Measurements from ENCODE around the gene LIMD2. TPM values are rescaled to one million over a fixed set of nuclear protein-coding genes. Genes with fewer than 3 reads are reported as not detected.
"Not testable (repeated sequence)": the region's sequence is repeated elsewhere in the genome, so short reads cannot be mapped to it uniquely, and the experiment has no call there.

The LIMD2 gene
- 10 to 100 TPM in 3 of 4 donors, 1 to 10 TPM in 1; 2.0 to 14.7 (median 12.5) TPM for polyA plus RNA-seq
- long read RNA-seq, donor 1: 0 reads
- long read RNA-seq, donor 2, partial matches to known transcripts: 5 of 10 reads
- long read RNA-seq, donor 2, other reads (novel, unspliced or antisense): 0 of 10 reads
- long read RNA-seq, donor 3, partial matches to known transcripts: 0 of 8 reads
- long read RNA-seq, donor 3, other reads (novel, unspliced or antisense): 0 of 8 reads
- long read RNA-seq, donor 4, partial matches to known transcripts: 0 of 1 reads
- long read RNA-seq, donor 4, other reads (novel, unspliced or antisense): 0 of 1 reads
- long read RNA-seq, donor 5: 0 reads
- long read RNA-seq, donor 6, partial matches to known transcripts: 0 of 6 reads
- long read RNA-seq, donor 6, other reads (novel, unspliced or antisense): 0 of 6 reads
- long read RNA-seq, donor 7, transcript LIMD2-201 (5 exons, 3,193 nt): major isoform, 9 of 11 reads
- long read RNA-seq, donor 7, partial matches to known transcripts: 0 of 11 reads
- long read RNA-seq, donor 7, other reads (novel, unspliced or antisense): 0 of 11 reads
- long read RNA-seq, donor 8, partial matches to known transcripts: 0 of 4 reads
- long read RNA-seq, donor 8, other reads (novel, unspliced or antisense): 0 of 4 reads
- long read RNA-seq, donor 9, partial matches to known transcripts: 0 of 3 reads
- long read RNA-seq, donor 9, other reads (novel, unspliced or antisense): 0 of 3 reads
- long read RNA-seq, donor 10, transcript LIMD2-201 (5 exons, 3,193 nt): major isoform, 8 of 19 reads
- long read RNA-seq, donor 10, partial matches to known transcripts: 6 of 19 reads
- long read RNA-seq, donor 10, other reads (novel, unspliced or antisense): 0 of 19 reads

GRCh38 chr17:63699638-63700527 lies at the start of gene LIMD2:
Gene LIMD2 (minus strand): TSS chr17:63700125. CDS start chr17:63699298, 827 bp downstream.
- 1% methylated on average over 30 to 133 of the region's 133 CpGs for WGBS, 3 donors
- Histone ChIP-seq H3K36me3 (ENCODE audit: control insufficient read depth in 3 of 3, insufficient read depth in 2 of 3, low read depth in 1 of 3, low read length in 3 of 3) (peaks cover 0 to 45% (median 2%) of the 10 kb centered on the region in 3 donors), H3K9me3 (ENCODE audit: control insufficient read depth in 2 of 2, insufficient read depth in 1 of 2, low read depth in 1 of 2, low read length in 1 of 2) (no peaks in the 10 kb centered on the region), H3K4me1 (ENCODE audit: control insufficient read depth in 3 of 3, insufficient read depth in 2 of 3, low read depth in 1 of 3, low read length in 2 of 3) (peaks cover 0 to 8% (median 0%) of the 10 kb centered on the region in 3 donors), H3K27me3 (ENCODE audit: control insufficient read depth in 3 of 3, insufficient read depth in 3 of 3, low read length in 3 of 3) (peaks cover 0 to 16% (median 0%) of the 10 kb centered on the region in 3 donors), H3K27ac (ENCODE audit: low read depth in 1 of 3, low read length in 2 of 3) (peak within 1 kb of the TSS; percentile 33 to 81 (median 67)), H3K4me3 (ENCODE audit: low read depth in 1 of 3, low read length in 3 of 3) (peak within 1 kb of the TSS; percentile 31 to 54 (median 38))
- no peak for FAIRE-seq
- DNase-seq: peak in 1 of 2 donors; percentile 57

- Histone ChIP-seq H3K4me3 (ENCODE audit: low read depth in 1 of 3, low read length in 3 of 3) (peak within 1 kb of the TSS; percentile 73 to 100 (median 95)), H3K4me1 (ENCODE audit: control insufficient read depth in 3 of 3, insufficient read depth in 2 of 3, low read depth in 1 of 3, low read length in 2 of 3) (peaks cover 0 to 9% (median 3%) of the 10 kb centered on the region in 3 donors), H3K27me3 (ENCODE audit: control insufficient read depth in 3 of 3, insufficient read depth in 3 of 3, low read length in 3 of 3) (no peaks in the 10 kb centered on the region), H3K9me3 (ENCODE audit: control insufficient read depth in 2 of 2, insufficient read depth in 1 of 2, low read depth in 1 of 2, low read length in 1 of 2) (no peaks in the 10 kb centered on the region), H3K27ac (ENCODE audit: low read depth in 1 of 3, low read length in 2 of 3) (peak within 1 kb of the TSS; percentile 95 to 99 (median 96)), H3K36me3 (ENCODE audit: control insufficient read depth in 3 of 3, insufficient read depth in 2 of 3, low read depth in 1 of 3, low read length in 3 of 3) (peaks cover 4 to 6% (median 6%) of the 10 kb centered on the region in 3 donors)
- WGBS, 3 donors: 0% methylated on average over 50 to 61 of the region's 61 CpGs
- FAIRE-seq: no peak
- peak; percentile 99 to 100 for DNase-seq
Measured at GRCh38 chr17:63741408-63742173, 41.7 kb upstream of the LIMD2 start, which contains the start of gene STRADA. Gene STRADA (minus strand): TSS chr17:63741799. CDS start chr17:63728369, 13,430 bp downstream.

GRCh38 chr17:63741143-63741407 lies 41.1 kb upstream of the LIMD2 start:
- WGBS, 3 donors: 0 to 1% (median 1%) methylated on average over 14 of the region's 14 CpGs
- peak overlapping the region; percentile 95 to 99 (median 96) for H3K27ac ChIP-seq (ENCODE audit: low read depth in 1 of 3, low read length in 2 of 3)
- H3K4me3 ChIP-seq (ENCODE audit: low read depth in 1 of 3, low read length in 3 of 3): peak overlapping the region; percentile 73 to 100 (median 95)
- peaks cover 0 to 9% (median 3%) of the 10 kb centered on the region in 3 donors for H3K4me1 ChIP-seq (ENCODE audit: control insufficient read depth in 3 of 3, insufficient read depth in 2 of 3, low read depth in 1 of 3, low read length in 2 of 3)
- DNase-seq (peak in 1 of 2 donors; percentile 54), FAIRE-seq (no peak)
- H3K27me3 ChIP-seq (ENCODE audit: control insufficient read depth in 3 of 3, insufficient read depth in 3 of 3, low read length in 3 of 3): no peaks in the 10 kb centered on the region
- H3K9me3 ChIP-seq (ENCODE audit: control insufficient read depth in 2 of 2, insufficient read depth in 1 of 2, low read depth in 1 of 2, low read length in 1 of 2): no peaks in the 10 kb centered on the region
- H3K36me3 ChIP-seq (ENCODE audit: control insufficient read depth in 3 of 3, insufficient read depth in 2 of 3, low read depth in 1 of 3, low read length in 3 of 3): peaks cover 4 to 6% (median 6%) of the 10 kb centered on the region in 3 donors

- H3K9me3 ChIP-seq (ENCODE audit: control insufficient read depth in 2 of 2, insufficient read depth in 1 of 2, low read depth in 1 of 2, low read length in 1 of 2): no peaks in the 10 kb centered on the region
- no peaks in the 10 kb centered on the region for H3K27me3 ChIP-seq (ENCODE audit: control insufficient read depth in 3 of 3, insufficient read depth in 3 of 3, low read length in 3 of 3)
- H3K36me3 ChIP-seq (ENCODE audit: control insufficient read depth in 3 of 3, insufficient read depth in 2 of 3, low read depth in 1 of 3, low read length in 3 of 3): peaks cover under 1 to 6% (median 1%) of the 10 kb centered on the region in 3 donors
- peak overlapping the region; percentile 95 to 99 (median 96) for H3K27ac ChIP-seq (ENCODE audit: low read depth in 1 of 3, low read length in 2 of 3)
- H3K4me3 ChIP-seq (ENCODE audit: low read depth in 1 of 3, low read length in 3 of 3): peak overlapping the region; percentile 73 to 100 (median 95)
- 13 to 26% (median 15%) methylated on average over 12 of the region's 12 CpGs for WGBS, 3 donors
- DNase-seq (peak in 1 of 2 donors; percentile 56), FAIRE-seq (no peak)
- H3K4me1 ChIP-seq (ENCODE audit: control insufficient read depth in 3 of 3, insufficient read depth in 2 of 3, low read depth in 1 of 3, low read length in 2 of 3): peaks cover 0 to 9% (median 3%) of the 10 kb centered on the region in 3 donors
Measured at GRCh38 chr17:63740464-63741142, 40.7 kb upstream of the LIMD2 start.

- H3K9me3 ChIP-seq (ENCODE audit: control insufficient read depth in 2 of 2, insufficient read depth in 1 of 2, low read depth in 1 of 2, low read length in 1 of 2): no peaks in the 10 kb centered on the region
- no peak overlapping the region for H3K4me3 ChIP-seq (ENCODE audit: low read depth in 1 of 3, low read length in 3 of 3)
- peaks cover 0 to 9% (median 3%) of the 10 kb centered on the region in 3 donors for H3K4me1 ChIP-seq (ENCODE audit: control insufficient read depth in 3 of 3, insufficient read depth in 2 of 3, low read depth in 1 of 3, low read length in 2 of 3)
- peaks cover 0 to 8% (median 0%) of the 10 kb centered on the region in 3 donors for H3K36me3 ChIP-seq (ENCODE audit: control insufficient read depth in 3 of 3, insufficient read depth in 2 of 3, low read depth in 1 of 3, low read length in 3 of 3)
- no peaks in the 10 kb centered on the region for H3K27me3 ChIP-seq (ENCODE audit: control insufficient read depth in 3 of 3, insufficient read depth in 3 of 3, low read length in 3 of 3)
- FAIRE-seq: no peak
- WGBS, 3 donors: 94 to 99% (median 97%) methylated on average over 5 to 8 of the region's 8 CpGs
- H3K27ac ChIP-seq (ENCODE audit: low read depth in 1 of 3, low read length in 2 of 3): no peak overlapping the region
- no peak for DNase-seq
Measured at GRCh38 chr17:63735691-63736090, 35.8 kb upstream of the LIMD2 start.

GRCh38 chr17:63722403-63722802 lies 22.5 kb upstream of the LIMD2 start:
- no peak overlapping the region for H3K4me3 ChIP-seq (ENCODE audit: low read depth in 1 of 3, low read length in 3 of 3)
- H3K4me1 ChIP-seq (ENCODE audit: control insufficient read depth in 3 of 3, insufficient read depth in 2 of 3, low read depth in 1 of 3, low read length in 2 of 3): no peaks in the 10 kb centered on the region
- peaks cover 0 to 12% (median 1%) of the 10 kb centered on the region in 3 donors for H3K36me3 ChIP-seq (ENCODE audit: control insufficient read depth in 3 of 3, insufficient read depth in 2 of 3, low read depth in 1 of 3, low read length in 3 of 3)
- H3K9me3 ChIP-seq (ENCODE audit: control insufficient read depth in 2 of 2, insufficient read depth in 1 of 2, low read depth in 1 of 2, low read length in 1 of 2): no peaks in the 10 kb centered on the region
- WGBS, 3 donors: 81 to 87% (median 82%) methylated on average over 2 of the region's 2 CpGs
- no peaks in the 10 kb centered on the region for H3K27me3 ChIP-seq (ENCODE audit: control insufficient read depth in 3 of 3, insufficient read depth in 3 of 3, low read length in 3 of 3)
- DNase-seq (no peak), FAIRE-seq (no peak)
- H3K27ac ChIP-seq (ENCODE audit: low read depth in 1 of 3, low read length in 2 of 3): no peak overlapping the region

- not testable (repeated sequence) for FAIRE-seq; H3K27me3 ChIP-seq (ENCODE audit: control insufficient read depth in 3 of 3, insufficient read depth in 3 of 3, low read length in 3 of 3); H3K9me3 ChIP-seq (ENCODE audit: control insufficient read depth in 2 of 2, insufficient read depth in 1 of 2, low read depth in 1 of 2, low read length in 1 of 2); H3K27ac ChIP-seq (ENCODE audit: low read depth in 1 of 3, low read length in 2 of 3); H3K4me3 ChIP-seq (ENCODE audit: low read depth in 1 of 3, low read length in 3 of 3); DNase-seq; H3K36me3 ChIP-seq (ENCODE audit: control insufficient read depth in 3 of 3, insufficient read depth in 2 of 3, low read depth in 1 of 3, low read length in 3 of 3); H3K4me1 ChIP-seq (ENCODE audit: control insufficient read depth in 3 of 3, insufficient read depth in 2 of 3, low read depth in 1 of 3, low read length in 2 of 3)
- 95 to 98% (median 97%) methylated on average over 5 of the region's 5 CpGs for WGBS, 3 donors
Measured at GRCh38 chr17:63720194-63720593, 20.3 kb upstream of the LIMD2 start.

All from small intestine (tissue), 16 donors.